Endothelial cell of umbilical vein (primary cell): ENCODE data around the gene IL10. TPM values are rescaled to one million over a fixed set of nuclear protein-coding genes. Genes with fewer than 3 reads are reported as not detected.

ENCODE experiments used
- BruUV-seq: library from RNA; stranded (reverse); fragments of 400-500 nt; replicated peaks from 2 replicates; lab custom pipeline; 2021; lab: Mats Ljungman, UMichigan
- CTCF ChIA-PET: fragments of 300-600, 350-600 bp; sonication (Branson Sonifier 250); formaldehyde crosslinking; loops from one replicate; lab custom pipeline; 2021; ENCODE audit warnings: antibody characterized with exemption, inconsistent platforms; lab: Charles Lee
- POLR2A ChIA-PET: fragments of 300-600, 350-600 bp; sonication (Branson Sonifier 250); formaldehyde crosslinking; loops from one replicate; lab custom pipeline; 2021; ENCODE audit warnings: antibody characterized with exemption, inconsistent platforms; lab: Charles Lee
- DNase-seq: peaks from one replicate; pipeline ENCODE4 v3.0.0-alpha.2; 2011; ENCODE audit warnings: low read depth, low spot score
- FAIRE-seq: peaks from 2 replicates; lab custom pipeline; 2011; peaks lifted over from hg19 to GRCh38; lab: Jason Lieb, UNC
- H2AFZ ChIP-seq: 2 replicates; pipeline ENCODE4 v1.6.0; 2012; ENCODE audit warnings: low read depth, low read length, control low read depth, inconsistent platforms
- H3K27ac ChIP-seq: 2 replicates; pipeline ENCODE4 v1.5.1; 2011; ENCODE audit warnings: low read depth, mild to moderate bottlenecking, control low read depth, low read length, moderate library complexity; ENCODE audit not compliant: insufficient read depth
- H3K27me3 ChIP-seq, 2 experiments: 2 replicates each; pipeline versions ENCODE4 v1.6.0 to v1.6.1; 2011; ENCODE audit warnings: low read length in 2 of 2, mixed read lengths in 1 of 2; ENCODE audit not compliant: control insufficient read depth in 2 of 2, insufficient read depth in 2 of 2
- H3K36me3 ChIP-seq, 2 experiments: 2 replicates in 1 of 2; 3 replicates in 1 of 2; pipeline ENCODE4 v1.5.1; 2011; ENCODE audit warnings: low read length in 2 of 2, mild to moderate bottlenecking in 1 of 2, moderate library complexity in 1 of 2; ENCODE audit not compliant: control insufficient read depth in 2 of 2, insufficient read depth in 2 of 2; ENCODE audit errors: extremely low read depth in 1 of 2
- H3K4me1 ChIP-seq: 3 replicates; pipeline ENCODE4 v1.5.1; 2011; ENCODE audit warnings: mild to moderate bottlenecking, low read length; ENCODE audit not compliant: control insufficient read depth, insufficient read depth; ENCODE audit errors: extremely low read depth
- H3K4me2 ChIP-seq: 2 replicates; pipeline ENCODE4 v1.6.1; 2011; ENCODE audit warnings: low read length, control low read depth, mixed read lengths; ENCODE audit not compliant: insufficient read depth
- H3K4me3 ChIP-seq, 3 experiments: fragments of 200-600 bp in 1 of 3; sonication (generic), shearing (Covaris generic) in 1 of 3; replicated peaks in 1 of 3; 2 replicates each; pipeline ENCODE4 v1.5.1; 2011 to 2016; ENCODE audit warnings: control low read depth in 3 of 3, low read length in 3 of 3, mild to moderate bottlenecking in 2 of 3, inconsistent platforms in 1 of 3, low read depth in 1 of 3, moderate library complexity in 1 of 3; ENCODE audit not compliant: insufficient read depth in 1 of 3
- H3K79me2 ChIP-seq: 2 replicates; pipeline ENCODE4 v1.6.0; 2012; ENCODE audit warnings: low read length, inconsistent platforms; ENCODE audit not compliant: control insufficient read depth, insufficient read depth
- H3K9ac ChIP-seq: replicated peaks from 2 replicates; pipeline ENCODE3; 2011; ENCODE audit warnings: low read length, control low read depth; ENCODE audit not compliant: insufficient read depth; ENCODE audit errors: extremely low read depth
- H3K9me1 ChIP-seq: replicated peaks from 3 replicates; pipeline ENCODE4 v1.6.0; 2011; ENCODE audit warnings: mild to moderate bottlenecking, low read length; ENCODE audit not compliant: control insufficient read depth, insufficient read depth; ENCODE audit errors: extremely low read depth
- H3K9me3 ChIP-seq: replicated peaks from 2 replicates; pipeline ENCODE4 v1.5.1; 2012; ENCODE audit warnings: low read length, inconsistent platforms; ENCODE audit not compliant: control insufficient read depth, insufficient read depth
- H4K20me1 ChIP-seq: replicated peaks from 2 replicates; pipeline ENCODE3; 2011; ENCODE audit warnings: mild to moderate bottlenecking, low read length; ENCODE audit not compliant: control insufficient read depth, insufficient read depth; ENCODE audit errors: extremely low read depth
- EZH2 ChIP-seq: IDR thresholded peaks from 2 replicates; pipeline ENCODE4 v1.6.1; 2012; ENCODE audit warnings: borderline replicate concordance, low read depth, mild to moderate bottlenecking, moderate library complexity, low read length, inconsistent platforms; ENCODE audit not compliant: severe bottlenecking
- FOS ChIP-seq: IDR thresholded peaks from 2 replicates; pipeline ENCODE4 v1.6.1; 2011; ENCODE audit warnings: mild to moderate bottlenecking, low read length, moderate library complexity, borderline replicate concordance; ENCODE audit not compliant: insufficient read depth
- GATA2 ChIP-seq: IDR thresholded peaks from 2 replicates; pipeline ENCODE4 v1.7.0; 2011; ENCODE audit warnings: low read depth, mild to moderate bottlenecking, moderate library complexity, mixed read lengths, low read length; ENCODE audit not compliant: insufficient read length, insufficient read depth
- JUN ChIP-seq: IDR thresholded peaks from 2 replicates; pipeline ENCODE4 v1.6.1; 2011; ENCODE audit warnings: borderline replicate concordance, low read depth; ENCODE audit not compliant: insufficient read length, insufficient read depth
- MAX ChIP-seq: IDR thresholded peaks from 2 replicates; pipeline ENCODE4 v1.6.1; 2011; ENCODE audit not compliant: insufficient read depth, insufficient read length
- MYC ChIP-seq: IDR thresholded peaks from one replicate; pipeline ENCODE4 v1.6.1; 2011; ENCODE audit warnings: mild to moderate bottlenecking, low read depth, low read length
- POLR2A ChIP-seq: IDR thresholded peaks from 2 replicates; pipeline ENCODE4 v1.6.1; 2012; ENCODE audit warnings: low read depth, mild to moderate bottlenecking, control low read depth, low read length
- POLR2AphosphoS5 ChIP-seq: IDR thresholded peaks from 2 replicates; pipeline ENCODE4 v1.6.1; 2012; ENCODE audit warnings: low read depth, mild to moderate bottlenecking, control low read depth, low read length, moderate library complexity; ENCODE audit not compliant: insufficient read depth
- dilution Hi-C: fragments of 300-500 bp; cut with MboI; formaldehyde crosslinking; loops from one replicate; pipeline ENCODE4 v1.15.0; 2019; ENCODE audit warnings: low sequenced_read_pairs; ENCODE audit not compliant: extremely low pct_ligation_motif_present
- intact Hi-C: fragments of 100-400 bp; cut with micrococcal nuclease; formaldehyde crosslinking; loops from one replicate; pipeline ENCODE4 v1.10.0; 2022
- polyA plus RNA-seq, 4 experiments: library from polyadenylated mRNA; depleted of rRNA in 3 of 4; stranded (reverse) in 3 of 4; unstranded in 1 of 4; fragments of >200 nt; gene quantifications; 2 replicates each; pipeline versions ENCODE4 v1.2.1 to v1.2.3, GENCODE V29; 2011 to 2012; ENCODE audit warnings: missing spikeins in 1 of 4
- total RNA-seq: library from RNA; stranded (reverse); gene quantifications from 2 replicates; pipeline ENCODE4 v1.2.3, GENCODE V29; 2021
- TF ChIP-seq, protein P1 (sequence below), 2 donors: IDR thresholded peaks; 1 replicate in 1 of 2; 2 replicates in 1 of 2; pipeline ENCODE4 v1.5.1; 2011; ENCODE audit warnings: low read length in 2 of 2, mild to moderate bottlenecking in 2 of 2, moderate library complexity in 2 of 2, control low read depth in 1 of 2, inconsistent platforms in 1 of 2, low read depth in 1 of 2; ENCODE audit not compliant: insufficient read depth in 1 of 2; ENCODE audit errors: extremely low read depth in 1 of 2

The IL10 gene
- total and polyA plus RNA-seq, 2 donors (not counting 3 experiments of a cell fraction or from before 2014, with no cell fraction given) = not detected

- BruUV-seq = no TSS peak
These were observed 29.4 kb downstream of the IL10 start for GRCh38 chr1:206742719-206743383.

More at GRCh38 chr1:206742719-206743383, 29.4 kb downstream of the IL10 start:
- no peak overlapping the region for H3K9ac ChIP-seq
- H2AFZ ChIP-seq = no peak overlapping the region
- ChIA-PET POLR2A (no interaction called here), CTCF (interaction anchor here (0.7 to 1.1 kb wide), 3 partner anchors 9 to 18 kb away, joined by 3 read pairs; no protein-coding TSS in a partner anchor)
- intact Hi-C loops (no loop called here), dilution Hi-C loops (no loop called here)
- no peak overlapping the region for H3K27ac ChIP-seq
- H3K4me3 ChIP-seq = no peak overlapping the region
- TF ChIP-seq MYC (no peak), GATA2 (no peak), POLR2A (no peak), JUN (no peak), EZH2 (no peak), POLR2AphosphoS5 (no peak), MAX (no peak), FOS (no peak)
- TF ChIP-seq, protein P1, sequence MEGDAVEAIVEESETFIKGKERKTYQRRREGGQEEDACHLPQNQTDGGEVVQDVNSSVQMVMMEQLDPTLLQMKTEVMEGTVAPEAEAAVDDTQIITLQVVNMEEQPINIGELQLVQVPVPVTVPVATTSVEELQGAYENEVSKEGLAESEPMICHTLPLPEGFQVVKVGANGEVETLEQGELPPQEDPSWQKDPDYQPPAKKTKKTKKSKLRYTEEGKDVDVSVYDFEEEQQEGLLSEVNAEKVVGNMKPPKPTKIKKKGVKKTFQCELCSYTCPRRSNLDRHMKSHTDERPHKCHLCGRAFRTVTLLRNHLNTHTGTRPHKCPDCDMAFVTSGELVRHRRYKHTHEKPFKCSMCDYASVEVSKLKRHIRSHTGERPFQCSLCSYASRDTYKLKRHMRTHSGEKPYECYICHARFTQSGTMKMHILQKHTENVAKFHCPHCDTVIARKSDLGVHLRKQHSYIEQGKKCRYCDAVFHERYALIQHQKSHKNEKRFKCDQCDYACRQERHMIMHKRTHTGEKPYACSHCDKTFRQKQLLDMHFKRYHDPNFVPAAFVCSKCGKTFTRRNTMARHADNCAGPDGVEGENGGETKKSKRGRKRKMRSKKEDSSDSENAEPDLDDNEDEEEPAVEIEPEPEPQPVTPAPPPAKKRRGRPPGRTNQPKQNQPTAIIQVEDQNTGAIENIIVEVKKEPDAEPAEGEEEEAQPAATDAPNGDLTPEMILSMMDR (IDR thresholded peaks at IDR 0.05; ENCODE audit: extremely low read depth in 1 of 2, insufficient read depth in 1 of 2, low read depth in 1 of 2, low read length in 2 of 2) = no peak
- no peaks in the 10 kb centered on the region for H3K36me3 ChIP-seq
- no peaks in the 10 kb centered on the region for H4K20me1 ChIP-seq
- no peak for FAIRE-seq
- H3K9me1 ChIP-seq = no peaks in the 10 kb centered on the region
- no peaks in the 10 kb centered on the region for H3K4me1 ChIP-seq
- DNase-seq = no peak
- no peaks in the 10 kb centered on the region for H3K79me2 ChIP-seq
- no peaks in the 10 kb centered on the region for H3K9me3 ChIP-seq
- no peak overlapping the region for H3K4me2 ChIP-seq
- H3K27me3 ChIP-seq = peaks cover 2 to 7% of the 10 kb centered on the region in 2 experiments
